Stimulated activated CD4-positive, alpha-beta T cell treated with anti-CD3 and anti-CD28 coated beads, Interleukin-15, amount 100 ng/mL, for 48 hours (primary cell): ENCODE measurements around the gene PTGR2.
"Not testable (repeated sequence)": the region's sequence is repeated elsewhere in the genome, so short reads cannot be mapped to it uniquely, and the experiment has no call there.

ENCODE experiments used
- DNase-seq, 2 donors: peaks; one replicate each; pipeline ENCODE4 v3.0.0-alpha.2; 2020; ENCODE audit warnings: low read depth in 2 of 2

The PTGR2 gene

GRCh38 chr14:73851567-73852382 lies at the start of gene PTGR2:
Gene PTGR2 (plus strand): TSS chr14:73851831. CDS start chr14:73858863, 7,032 bp downstream.
- peak; percentile 86 for DNase-seq

- DNase-seq, result no peak
These were observed 49.0 kb upstream of the PTGR2 start for GRCh38 chr14:73802431-73803188.

- DNase-seq, result no peak
These were observed 47.0 kb upstream of the PTGR2 start for GRCh38 chr14:73804636-73805035.

DNA sequence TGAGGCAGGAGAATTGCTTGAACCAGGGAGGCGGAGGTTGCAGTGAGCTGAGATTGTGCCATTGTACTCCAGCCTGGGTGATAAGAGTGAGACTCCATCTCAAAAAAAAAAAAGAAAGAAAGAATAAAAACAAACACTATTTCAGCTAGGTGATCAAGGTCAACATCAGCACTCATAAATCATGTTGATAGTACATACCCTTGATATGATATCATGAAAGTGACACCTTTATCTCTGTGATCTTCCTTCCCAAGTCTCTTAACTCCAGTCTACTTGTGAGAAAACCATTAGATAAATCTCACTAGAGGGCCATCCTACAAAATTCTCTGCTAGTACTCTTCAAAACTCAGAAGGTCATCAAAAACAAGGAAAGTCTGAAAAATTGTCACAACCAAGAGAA lies 44.2 kb upstream of the PTGR2 start:
- DNase-seq, result no peak

- no peak for DNase-seq
These were observed 42.2 kb upstream of the PTGR2 start for GRCh38 chr14:73809391-73809790.

DNA sequence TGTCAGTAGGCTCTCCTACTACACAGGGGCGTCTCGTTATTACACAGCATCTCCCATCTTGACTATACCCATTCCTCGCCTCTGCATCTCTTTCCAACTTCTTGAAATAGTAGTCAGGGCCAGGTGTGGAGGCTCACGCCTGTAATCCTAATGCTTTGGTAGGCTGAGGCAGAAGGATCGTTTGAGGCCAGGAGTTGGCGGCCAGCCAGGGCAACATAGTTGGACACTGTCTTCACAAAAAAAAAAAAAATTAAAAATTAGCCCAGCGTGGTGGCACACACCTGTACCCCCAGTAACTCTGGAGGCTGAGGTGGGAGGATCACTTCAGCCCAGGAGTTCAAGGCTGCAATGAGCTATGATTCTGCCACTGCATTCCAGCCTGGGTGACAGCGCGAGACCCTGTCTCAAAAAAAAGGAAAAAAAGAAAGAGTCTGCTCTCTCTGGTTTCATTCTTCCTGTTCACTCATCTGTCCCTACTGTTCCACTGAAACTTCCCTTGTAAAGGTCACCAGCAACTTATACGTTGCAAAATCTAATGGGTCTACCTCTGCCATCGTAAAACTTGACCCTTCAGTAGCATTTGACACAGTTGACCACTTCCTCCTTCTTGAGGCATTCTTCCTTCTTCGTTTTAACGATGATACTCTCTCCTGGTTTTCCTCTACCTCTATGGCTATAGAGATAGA lies 41.0 kb upstream of the PTGR2 start:
- no peak for DNase-seq

GRCh38 chr14:73811164-73811503 lies 40.5 kb upstream of the PTGR2 start:
- DNase-seq, result no peak

DNA sequence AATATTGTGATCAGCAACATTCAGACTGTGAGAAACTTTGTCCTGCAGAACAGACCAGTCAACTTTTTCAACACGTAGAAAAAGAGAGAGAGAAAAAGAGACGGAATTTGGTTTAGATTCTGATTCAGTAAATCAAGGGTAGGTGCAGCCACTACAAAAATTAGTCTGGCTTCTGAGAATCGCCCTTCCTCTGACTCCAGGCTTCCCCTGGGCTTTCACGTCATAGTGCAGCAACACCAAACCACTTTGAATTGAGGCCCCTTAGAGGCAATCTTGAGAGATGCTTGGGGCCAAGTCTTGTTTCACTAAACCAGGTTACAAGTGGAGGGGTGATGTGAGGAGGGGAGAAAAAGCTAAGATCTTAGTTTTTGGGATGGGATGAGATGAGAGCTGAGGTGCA lies 37.5 kb upstream of the PTGR2 start:
- DNase-seq, result no peak

DNA sequence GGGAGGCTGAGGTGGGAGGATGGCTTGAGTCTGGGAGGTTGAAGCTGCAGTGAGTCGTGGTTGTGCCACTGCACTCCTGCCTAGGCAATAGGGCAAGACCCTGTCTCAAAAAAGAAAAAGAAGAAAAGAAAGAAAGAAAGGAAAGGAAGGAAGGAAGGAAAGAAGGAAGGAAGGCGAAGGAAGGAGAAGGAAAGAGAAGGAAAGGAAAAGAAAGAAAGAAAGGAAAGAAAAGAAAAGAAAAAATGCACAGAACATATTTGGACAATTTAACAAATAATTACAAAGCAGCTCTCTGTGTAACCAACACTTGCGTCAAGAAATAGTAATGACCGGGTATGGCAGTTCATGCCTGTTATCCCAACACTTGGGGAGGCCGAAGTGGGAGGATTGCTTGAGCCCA lies 35.8 kb upstream of the PTGR2 start:
- no peak for DNase-seq

DNA sequence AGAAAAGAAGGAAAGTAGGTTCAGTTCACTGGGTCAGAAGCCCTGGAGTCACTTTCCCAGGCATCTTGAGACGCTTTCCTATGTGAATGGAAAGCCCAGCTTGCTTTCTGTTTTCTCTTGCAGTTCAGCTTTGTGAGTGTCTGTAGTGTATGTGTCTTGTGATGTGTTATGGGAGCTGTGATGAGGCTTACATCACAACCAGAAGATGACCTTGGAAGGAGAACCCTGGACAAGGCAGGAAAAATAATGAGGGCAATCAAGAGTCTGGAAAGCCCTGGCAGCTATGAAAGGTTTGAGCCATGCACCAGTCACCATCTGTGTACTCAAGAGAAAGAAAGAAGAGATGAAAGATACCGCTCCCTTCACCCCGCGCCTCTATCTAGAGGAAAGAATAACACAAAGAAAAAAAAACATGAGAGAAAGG lies 35.2 kb upstream of the PTGR2 start:
- no peak for DNase-seq

- DNase-seq, result no peak
These were observed 34.5 kb upstream of the PTGR2 start for GRCh38 chr14:73817020-73817655.

GRCh38 chr14:73818821-73819220 lies 32.8 kb upstream of the PTGR2 start:
- no peak for DNase-seq

GRCh38 chr14:73820631-73821030 lies 31.0 kb upstream of the PTGR2 start:
- no peak for DNase-seq

DNA sequence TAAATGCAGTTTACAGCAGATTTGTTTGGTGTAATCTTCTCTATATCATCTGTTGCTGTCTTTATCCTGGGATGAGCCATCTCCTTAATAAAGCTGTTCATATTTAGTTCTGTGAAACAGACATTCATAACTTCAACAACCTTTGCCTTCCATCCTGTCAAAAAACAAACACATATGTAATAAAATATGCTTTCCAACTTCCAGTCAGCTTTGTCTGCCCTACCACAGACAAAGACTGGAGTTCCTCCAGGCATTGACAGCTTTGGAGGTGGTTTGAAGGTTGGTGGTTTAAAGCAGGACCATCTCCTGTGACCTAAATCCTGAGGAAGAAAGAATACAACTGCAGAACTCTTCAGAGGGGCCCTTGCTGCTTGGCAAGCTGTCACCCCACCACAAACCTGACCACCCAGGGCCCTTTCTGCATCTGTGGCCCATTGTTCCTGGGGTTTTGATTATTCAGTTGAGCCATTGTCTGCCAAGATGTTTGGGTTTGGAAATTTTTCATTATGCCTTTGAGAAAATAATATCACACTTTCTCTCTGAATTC lies 28.2 kb upstream of the PTGR2 start:
- DNase-seq, result no peak

DNA sequence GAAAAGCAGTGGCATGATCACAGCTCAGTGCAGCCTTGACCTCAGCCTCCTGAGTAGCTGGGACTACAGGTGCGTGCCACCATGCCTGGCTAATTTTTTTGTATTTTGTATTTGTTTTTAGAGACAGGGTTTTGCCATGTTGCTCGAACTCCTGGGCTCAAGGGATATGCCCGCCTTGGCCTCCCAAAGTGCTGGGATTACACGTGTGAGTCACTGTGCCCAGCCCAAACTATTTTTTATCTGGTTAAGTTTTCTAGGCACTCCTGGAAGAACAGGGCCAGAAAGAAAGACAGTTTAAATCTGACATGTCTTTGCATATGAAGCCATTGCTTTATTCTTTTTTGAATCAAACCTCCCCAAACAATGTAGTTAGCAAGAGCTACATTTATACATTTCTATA lies 27.5 kb upstream of the PTGR2 start:
- DNase-seq, result no peak

DNA sequence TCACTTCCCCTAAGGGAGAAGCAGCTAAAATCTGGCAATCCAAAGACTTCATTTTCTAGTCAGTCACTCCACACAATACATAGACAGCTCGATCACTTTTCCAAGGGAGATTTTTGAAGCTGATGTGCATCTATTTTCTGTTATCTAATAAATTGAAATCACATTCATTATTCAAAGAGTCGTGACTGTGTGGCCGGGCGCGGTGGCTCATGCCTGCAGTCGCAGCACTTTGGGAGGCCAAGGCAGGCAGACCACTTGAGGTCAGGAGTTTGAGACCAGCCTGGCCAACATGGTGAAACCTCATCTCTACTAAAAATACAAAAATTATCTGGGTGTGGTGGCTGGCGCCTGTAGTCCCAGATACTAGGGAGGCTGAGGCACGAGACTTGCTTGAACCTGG lies 27.1 kb upstream of the PTGR2 start:
- no peak for DNase-seq

DNA sequence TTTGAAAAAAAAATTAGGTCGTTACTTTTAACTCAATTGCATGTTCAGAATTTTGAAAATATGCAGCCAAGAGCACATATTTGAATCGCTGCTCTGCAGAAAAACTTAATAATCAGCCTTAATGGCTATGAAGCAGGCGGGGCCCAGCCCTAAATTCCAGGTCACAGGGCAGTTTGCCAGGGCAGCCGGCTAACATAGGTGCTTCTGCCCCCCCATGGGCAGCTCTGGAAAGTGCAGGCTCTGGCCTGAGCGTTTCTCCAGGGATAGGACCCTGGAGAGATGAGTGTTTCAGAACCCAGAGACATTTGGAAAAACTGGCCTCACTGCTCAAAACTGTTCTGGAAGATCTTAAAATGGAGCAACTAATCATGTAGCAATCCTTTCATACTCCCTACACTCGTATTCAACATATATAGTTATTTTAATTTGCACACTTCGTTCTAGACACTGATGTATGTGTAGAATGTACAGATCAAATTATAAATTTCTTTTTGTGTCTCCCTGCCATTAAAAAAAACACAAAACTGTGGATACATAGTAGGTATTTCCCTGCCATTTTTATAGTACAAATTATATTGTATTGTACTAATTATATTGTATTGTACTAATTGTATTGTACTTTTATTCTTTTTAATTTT lies 26.0 kb upstream of the PTGR2 start:
- DNase-seq, result peak; percentile 66 to 75

DNA sequence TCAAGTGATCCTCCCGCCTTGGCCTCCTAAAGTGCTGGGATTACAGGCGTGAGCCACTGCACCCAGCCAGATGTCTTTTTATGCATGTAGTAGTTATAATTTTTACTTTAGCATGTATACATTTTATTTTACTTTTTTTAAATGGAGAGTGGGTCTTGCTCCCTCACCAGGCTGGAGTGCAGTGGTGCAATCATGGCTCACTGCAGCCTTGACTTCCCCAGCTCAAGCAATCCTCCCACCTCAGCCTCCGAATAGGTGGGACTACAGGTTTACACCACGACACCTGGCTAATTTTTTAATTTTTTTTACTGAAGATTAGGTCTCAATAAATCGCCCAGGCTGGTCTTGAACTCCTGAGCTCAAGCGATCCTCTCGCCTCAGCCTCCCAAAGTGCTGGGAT lies 24.4 kb upstream of the PTGR2 start:
- not testable (repeated sequence) for DNase-seq

- no peak for DNase-seq
These were observed 22.6 kb upstream of the PTGR2 start for GRCh38 chr14:73829071-73829470.

DNA sequence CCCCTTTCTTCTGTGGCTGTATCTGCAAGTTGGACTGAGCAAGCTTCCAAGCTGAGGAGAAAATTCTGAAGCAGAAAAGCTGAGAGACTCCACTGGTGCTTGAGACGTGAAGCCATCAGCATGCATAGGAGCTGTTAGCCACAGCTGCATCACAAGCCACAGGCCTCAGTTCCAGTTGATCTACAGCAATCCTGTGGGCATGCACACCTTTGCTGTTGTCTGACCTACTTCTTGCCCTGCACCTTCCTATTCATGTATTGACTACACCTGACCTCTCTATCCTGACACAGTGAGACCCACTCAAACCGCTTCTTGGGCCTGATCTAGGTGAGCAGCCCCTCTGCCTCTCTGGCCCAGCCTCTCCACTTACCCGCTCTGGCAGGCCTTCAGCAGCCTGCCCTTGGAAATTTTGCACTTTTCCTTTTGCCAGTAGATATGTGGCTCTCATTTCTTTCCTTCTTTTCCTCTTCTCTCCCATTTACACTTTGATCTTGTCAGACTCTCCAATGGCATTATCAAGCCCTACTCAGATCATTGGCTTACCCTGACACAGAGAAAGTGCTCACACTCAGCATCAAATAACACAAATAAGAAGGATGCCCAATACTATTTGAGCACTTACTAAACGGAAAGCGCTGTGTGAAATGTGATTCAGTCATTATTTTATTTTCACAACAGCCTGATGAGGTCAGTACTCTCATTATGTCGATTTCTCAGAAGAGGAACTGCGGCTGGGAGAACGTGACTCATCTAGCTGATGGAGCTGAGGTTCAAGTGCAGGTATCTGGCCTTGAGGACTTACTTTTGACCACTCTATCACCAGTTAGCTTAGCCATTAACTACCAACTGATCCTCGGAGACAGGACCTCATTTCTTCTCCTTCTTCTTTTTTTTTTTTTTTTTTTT lies 21.9 kb upstream of the PTGR2 start:
- DNase-seq, result peak; percentile 35 to 50
